GM21390 (cell line): ENCODE results near the gene GRID1.
"Not testable (repeated sequence)": the region's sequence is repeated elsewhere in the genome, so short reads cannot be mapped to it uniquely, and the experiment has no call there.

Experiments used
- ATAC-seq: cut with Tn5 transposase; IDR thresholded peaks from one replicate; pipeline ENCODE4 v1.9.1; 2021; ENCODE audit not compliant: unreplicated experiment

Gene GRID1

DNA sequence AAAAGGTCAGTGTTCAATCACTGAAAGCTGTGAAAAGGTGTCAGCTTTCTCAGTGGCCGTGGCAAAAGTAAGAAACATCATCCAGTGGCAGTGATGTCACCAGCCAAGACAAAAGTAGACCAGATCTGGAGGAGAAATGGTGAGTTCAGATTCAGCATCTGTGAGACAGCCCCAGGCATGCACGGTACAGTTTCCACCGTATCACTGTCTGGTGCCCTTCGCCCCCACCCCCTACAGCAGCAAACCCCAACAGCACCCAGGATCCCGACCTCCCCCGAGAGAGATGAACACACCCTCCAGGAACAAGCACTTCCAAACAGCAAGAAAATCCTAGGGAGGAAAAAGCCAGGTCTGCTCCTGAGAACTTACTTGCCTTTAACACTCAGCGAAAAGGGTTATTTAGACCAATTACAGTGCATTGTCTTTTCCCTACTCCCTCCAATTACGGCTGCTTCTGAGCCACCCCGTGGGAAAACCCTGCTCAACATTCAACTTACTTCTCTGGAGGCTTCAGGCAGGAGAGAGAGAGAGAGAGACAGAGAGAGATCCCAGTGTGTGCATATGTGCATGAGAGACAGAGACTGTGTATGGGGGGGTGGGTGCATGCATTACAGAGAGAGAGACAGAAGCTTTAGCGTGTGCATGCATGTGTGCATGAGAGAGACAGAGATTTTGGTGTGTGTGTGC, 189.6 kb downstream of the GRID1 start:
- no peak for ATAC-seq

- not testable (repeated sequence) for ATAC-seq
These were observed 191.1 kb downstream of the GRID1 start for GRCh38 chr10:86175476-86175875.

- no peak for ATAC-seq
These were observed 194.3 kb downstream of the GRID1 start for GRCh38 chr10:86172301-86172700.

GRCh38 chr10:86170255-86171108, 196.1 kb downstream of the GRID1 start:
- no peak for ATAC-seq

DNA sequence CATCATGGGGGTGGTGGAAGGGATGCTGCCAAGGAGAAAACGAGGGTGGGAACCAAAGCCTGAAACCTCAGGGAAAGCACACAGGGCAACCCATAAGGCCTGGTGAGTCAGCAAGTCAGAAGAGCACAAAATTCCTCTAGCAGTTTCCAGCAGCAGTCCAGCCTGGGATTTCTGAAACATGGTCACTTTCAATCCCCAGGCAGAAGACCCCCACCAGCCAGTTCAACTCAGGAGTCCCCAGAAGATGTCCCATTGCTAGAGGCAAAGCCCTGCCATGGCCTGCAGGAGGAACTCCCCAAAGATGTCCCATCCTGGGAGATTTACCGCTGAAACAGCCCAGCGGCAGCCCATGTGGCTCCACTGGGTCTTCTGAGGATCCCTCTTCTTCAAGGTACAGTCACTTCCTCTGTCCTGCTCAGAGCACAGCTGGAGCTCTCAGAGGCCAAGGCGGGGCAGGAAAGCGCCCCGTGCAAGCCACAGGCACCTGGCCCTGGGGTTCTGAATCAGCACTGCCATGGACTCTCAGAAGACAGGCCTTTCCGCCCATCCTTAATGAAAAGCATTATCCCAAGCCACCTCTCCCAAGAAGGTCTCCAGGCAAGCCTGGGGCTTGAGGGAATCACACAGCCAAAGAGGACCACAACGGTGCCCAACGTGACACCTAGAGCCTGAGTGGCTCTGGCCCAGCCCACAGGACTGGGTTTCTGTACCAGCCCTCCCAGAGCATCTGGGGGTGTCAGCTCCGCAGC, 196.9 kb downstream of the GRID1 start:
- ATAC-seq, result no peak

- no peak for ATAC-seq
These were observed 197.5 kb downstream of the GRID1 start for GRCh38 chr10:86169066-86169465.

DNA sequence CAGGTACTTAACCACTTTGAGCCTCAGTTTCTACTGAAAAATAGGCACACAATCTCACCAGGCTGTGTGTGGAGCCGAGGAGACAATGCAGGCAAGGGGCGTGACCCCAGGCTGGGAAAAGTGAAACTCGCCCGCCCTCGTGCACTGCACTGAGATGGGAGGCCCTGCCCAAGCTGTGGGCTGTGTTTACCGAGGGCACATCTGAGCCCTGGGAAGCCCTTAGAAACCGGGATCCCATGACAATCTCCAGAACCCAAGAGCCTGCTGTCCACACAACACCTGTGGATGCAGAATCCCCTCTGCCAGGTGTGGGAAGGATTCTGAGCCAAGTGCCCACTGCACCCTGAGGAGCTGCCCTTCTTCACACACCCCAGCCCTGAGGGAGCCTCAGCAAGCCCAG, 198.3 kb downstream of the GRID1 start:
- no peak for ATAC-seq

DNA sequence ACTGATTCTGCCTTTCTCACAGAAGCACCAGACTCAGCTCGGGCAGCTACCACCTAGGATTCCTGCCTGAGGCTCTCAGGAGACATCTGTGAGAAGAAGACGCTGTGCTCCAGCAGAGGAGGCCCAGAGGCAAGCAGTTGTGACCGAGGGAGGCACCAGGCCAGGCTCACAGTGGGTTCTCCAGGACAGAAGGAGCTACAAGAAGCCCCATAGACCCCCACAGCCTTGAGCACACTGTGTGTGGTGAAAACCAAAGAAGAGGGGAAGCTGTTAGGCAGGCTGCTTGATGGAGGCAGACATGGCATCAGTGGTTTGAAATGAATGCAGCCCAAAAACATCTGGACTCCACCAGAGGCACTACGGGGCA, 198.8 kb downstream of the GRID1 start:
- no peak for ATAC-seq

GRCh38 chr10:86167121-86167761, 199.4 kb downstream of the GRID1 start:
- no peak for ATAC-seq

DNA sequence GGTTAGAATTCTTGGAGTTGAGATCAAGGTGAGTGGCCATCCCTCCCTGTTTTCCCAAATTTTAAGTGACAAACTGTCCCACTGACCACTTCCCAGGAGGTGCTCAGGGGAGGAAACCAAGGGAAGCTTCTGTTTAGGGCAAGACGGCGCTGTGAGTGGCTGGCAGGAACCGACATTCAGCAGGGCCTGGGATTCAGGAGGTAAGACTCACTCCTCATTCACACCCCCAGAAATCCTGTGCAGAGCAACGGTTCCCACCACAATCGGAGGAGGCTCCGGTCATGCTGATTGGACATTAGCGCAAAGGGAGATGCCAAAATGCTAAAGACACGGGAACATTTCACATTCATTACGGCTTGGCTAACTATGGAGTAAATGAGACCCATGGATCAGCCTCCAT, 200.9 kb downstream of the GRID1 start:
- ATAC-seq, result no peak

- ATAC-seq, result no peak
These were observed 201.5 kb downstream of the GRID1 start for GRCh38 chr10:86164960-86165630.

DNA sequence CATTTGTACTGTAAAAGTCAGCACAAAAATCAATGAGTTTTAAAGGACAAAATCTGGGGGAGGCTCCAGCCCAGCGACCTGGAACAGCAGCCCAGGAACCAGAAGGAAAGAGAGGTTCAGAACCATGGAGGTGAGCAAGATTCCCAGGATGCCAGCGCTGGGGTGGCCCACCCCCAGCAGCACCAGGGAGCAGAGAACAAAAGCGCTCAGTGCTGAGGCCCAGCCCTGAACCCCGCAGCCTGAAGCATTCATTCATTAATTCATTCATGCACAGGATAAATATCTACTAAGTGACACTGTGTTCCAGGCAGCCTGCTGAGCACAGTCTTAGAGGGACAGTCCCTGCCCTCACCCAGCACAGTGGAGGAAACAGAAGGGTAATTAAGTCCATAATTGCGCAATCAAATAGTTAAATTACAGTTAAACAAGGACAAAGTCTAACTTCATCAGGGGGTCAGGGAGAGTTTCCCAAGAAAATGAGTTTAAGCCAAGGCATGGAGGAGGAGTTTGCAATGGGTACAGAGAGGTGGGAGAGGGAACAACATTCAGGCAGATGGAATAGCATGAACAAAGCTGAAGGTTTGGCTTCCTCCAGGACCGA, 202.3 kb downstream of the GRID1 start:
- ATAC-seq, result no peak

- no peak for ATAC-seq
These were observed 202.9 kb downstream of the GRID1 start for GRCh38 chr10:86163522-86164173.

DNA sequence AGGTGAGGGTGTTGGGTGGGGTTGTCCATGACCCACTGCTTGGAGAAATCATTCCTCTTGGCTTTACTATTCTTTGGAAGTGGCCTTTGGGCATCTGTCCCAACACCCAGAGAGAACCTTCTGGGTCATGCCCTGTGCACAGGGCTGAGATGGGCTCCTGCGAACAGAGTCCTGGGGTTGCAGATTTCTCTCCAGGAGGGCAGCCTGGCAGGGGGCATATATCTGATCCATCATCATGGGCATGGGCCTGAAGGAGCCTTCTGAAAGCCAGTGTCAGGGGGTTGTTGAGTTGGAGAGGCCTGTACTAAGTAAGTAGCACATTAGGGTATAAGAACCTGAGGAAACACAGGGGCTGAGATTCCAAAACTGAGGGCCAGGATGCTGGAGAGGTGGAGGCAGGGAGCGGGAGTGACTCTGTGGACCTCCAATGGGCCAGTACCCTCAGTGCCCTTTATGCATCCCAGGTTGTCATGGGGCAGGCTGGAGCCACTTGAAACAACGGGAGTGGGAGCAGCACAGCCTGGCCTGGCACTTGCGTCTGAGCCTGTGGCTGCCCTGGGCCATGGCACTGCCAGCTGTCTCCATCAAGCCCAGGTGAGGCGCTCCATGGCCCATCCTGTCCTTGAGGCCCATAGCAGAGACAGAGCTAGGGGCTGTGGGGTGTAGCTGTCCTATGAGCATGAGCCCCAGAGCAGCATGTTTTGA, 203.7 kb downstream of the GRID1 start:
- no peak for ATAC-seq

DNA sequence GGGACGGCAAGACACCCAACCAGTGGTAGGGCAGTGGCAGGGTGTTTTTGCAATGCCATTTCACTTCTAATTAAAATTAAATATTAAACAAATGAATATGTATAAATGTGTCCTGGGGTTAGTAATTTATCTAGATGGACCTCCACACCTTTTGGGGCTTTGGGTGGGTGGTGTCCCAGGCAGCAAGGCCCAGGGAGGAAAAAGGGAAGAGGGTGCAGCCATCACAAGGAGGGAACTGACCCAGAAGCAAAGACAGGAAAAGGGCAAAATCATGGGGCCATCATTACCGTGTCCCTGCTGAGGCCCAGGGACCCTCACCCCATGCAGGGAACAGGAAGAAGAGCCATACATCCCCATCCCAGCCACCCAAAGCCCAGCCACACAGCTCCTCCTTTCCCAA, 204.6 kb downstream of the GRID1 start:
- ATAC-seq, result no peak

DNA sequence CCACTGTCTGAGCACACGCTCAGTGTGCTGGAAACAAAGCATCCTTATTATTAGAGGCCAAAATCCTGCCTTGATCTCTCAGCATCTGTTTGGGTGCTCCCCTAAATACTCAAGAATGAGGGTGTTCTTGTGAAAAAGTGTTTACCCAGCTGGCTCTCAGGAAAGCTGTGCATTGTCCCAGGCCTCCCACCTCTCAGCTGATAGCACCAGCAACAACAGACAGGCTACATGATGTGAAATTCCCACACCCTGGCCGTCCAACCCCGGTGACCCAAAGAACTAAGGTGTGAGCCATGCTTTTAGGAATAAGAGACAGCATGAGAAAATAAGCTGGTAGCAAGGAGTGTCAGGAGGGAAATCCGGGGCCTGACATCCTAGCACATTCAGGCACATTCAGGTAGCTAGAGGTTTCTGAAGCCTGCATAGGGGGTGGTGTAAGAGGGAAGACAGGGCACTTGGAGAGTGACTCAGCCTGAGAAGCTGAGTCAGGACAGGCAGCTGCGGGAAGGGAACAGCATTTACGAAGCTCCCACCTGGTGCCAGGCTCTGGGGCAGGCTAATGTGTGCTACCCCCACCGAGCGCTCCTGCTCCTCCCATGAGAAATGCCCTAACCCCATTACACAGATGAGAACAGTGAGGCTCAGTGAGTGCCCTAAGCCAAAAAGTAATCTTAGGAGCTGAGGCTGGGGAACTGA, 205.6 kb downstream of the GRID1 start:
- no peak for ATAC-seq

- ATAC-seq, result no peak
These were observed 206.8 kb downstream of the GRID1 start for GRCh38 chr10:86159797-86160196.

GRCh38 chr10:86155054-86155921, 211.3 kb downstream of the GRID1 start:
- ATAC-seq, result no peak
